Aorta (tissue), 5 donors: Measurements from ENCODE around the gene NBL1. TPM values are rescaled to one million over a fixed set of nuclear protein-coding genes. Genes with fewer than 3 reads are reported as not detected.

Experiments used
- ATAC-seq: fragments of 200-7000 bp; cut with Tn5 transposase; one replicate; pipeline ENCODE4 v1.9.1; 2022; ENCODE audit warnings: moderate library complexity; ENCODE audit not compliant: low FRiP score
- DNase-seq, 2 donors: peaks; one replicate each; pipeline ENCODE4 v3.0.0-alpha.2; 2020
- H3K27ac ChIP-seq, 2 donors: one replicate each; pipeline ENCODE4 v1.5.1; 2013; ENCODE audit warnings: low read length in 2 of 2, mild to moderate bottlenecking in 2 of 2, moderate library complexity in 2 of 2, control low read depth in 1 of 2, inconsistent platforms in 1 of 2, low read depth in 1 of 2
- H3K27me3 ChIP-seq, 2 donors: one replicate each; pipeline ENCODE4 v1.6.1; 2013; ENCODE audit warnings: control low read depth in 1 of 2, low read length in 1 of 2, mild to moderate bottlenecking in 1 of 2, moderate library complexity in 1 of 2; ENCODE audit not compliant: insufficient read depth in 2 of 2, control insufficient read depth in 1 of 2
- H3K36me3 ChIP-seq, 2 donors: one replicate each; pipeline ENCODE4 v1.6.1; 2013; ENCODE audit warnings: control low read depth in 1 of 2, low read length in 1 of 2, mild to moderate bottlenecking in 1 of 2; ENCODE audit not compliant: insufficient read depth in 2 of 2, control insufficient read depth in 1 of 2
- H3K4me1 ChIP-seq, 2 donors: one replicate each; pipeline ENCODE4 v1.6.1; 2013; ENCODE audit warnings: low read length in 2 of 2, control low read depth in 1 of 2, mild to moderate bottlenecking in 1 of 2, moderate library complexity in 1 of 2; ENCODE audit not compliant: insufficient read depth in 2 of 2, control insufficient read depth in 1 of 2
- H3K4me3 ChIP-seq, 2 donors: one replicate each; pipeline ENCODE4 v1.5.1; 2013; ENCODE audit warnings: low read length in 2 of 2, control low read depth in 1 of 2, mild to moderate bottlenecking in 1 of 2
- H3K9me3 ChIP-seq: one replicate; pipeline ENCODE4 v1.6.1; 2013; ENCODE audit warnings: mild to moderate bottlenecking, low read length; ENCODE audit not compliant: control insufficient read depth
- WGBS, 2 donors: extraction: QIAGEN DNeasy Blood & Tissue Kit; methylation state at CpG; one replicate each; pipeline ENCODE4 v1.1.7; 2013; 5-methylcytosine and 5-hydroxymethylcytosine counted together
- intact Hi-C, 2 donors: fragments of 100-400 bp; cut with DNase I; formaldehyde crosslinking; loops; one replicate each; pipeline versions ENCODE4 v1.14.2 to v1.15.0; 2022
- polyA plus RNA-seq, 2 donors: library from polyadenylated mRNA; stranded (reverse); fragments of 200-250 nt; gene quantifications; one replicate each; pipeline ENCODE4 v1.2.3, GENCODE V29; 2013
- total RNA-seq, 2 donors: library from RNA; stranded (reverse); fragmentation: NEBNext Ultra II Directional; extraction: Animal tissue kit (Norgen Biotek cat#: 25700); gene quantifications; one replicate each; pipeline ENCODE4 v1.2.1, GENCODE V29; 2021
- donor health status: healthy with polysubstance abuse.
- donor health status: Bipolar disorder and iron deficiency.
- donor health status: DM: no; HTN: no; CAD: no.
- donor health status: DM: no; HTN: no; CAD: no.
- donor health status: DM: yes; HTN: yes; CAD: no.

Gene NBL1
- total and polyA plus RNA-seq, 4 donors, result 133 to 188 (median 150) TPM

DNA sequence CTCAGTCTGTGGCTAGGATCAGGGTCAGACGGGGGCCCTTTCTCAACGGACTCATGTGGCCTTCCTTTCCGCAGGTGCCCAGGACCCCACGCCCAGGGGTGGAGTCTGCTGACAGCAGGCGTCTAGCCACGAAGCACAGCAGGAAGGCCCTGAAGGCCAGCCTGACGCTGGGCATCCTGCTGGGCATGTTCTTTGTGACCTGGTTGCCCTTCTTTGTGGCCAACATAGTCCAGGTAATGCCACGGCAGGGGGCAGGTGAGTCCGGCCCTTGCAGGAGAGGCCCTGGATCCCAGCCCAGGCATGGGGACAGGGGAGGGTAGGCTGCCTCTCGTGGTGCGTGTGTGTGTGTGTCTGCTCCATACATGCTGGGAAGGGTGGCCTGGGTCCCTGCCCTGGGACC, 34.4 kb downstream of the NBL1 start:
- Histone ChIP-seq H3K36me3 (peaks cover 0 to 3% of the 10 kb centered on the region in 2 donors), H3K27me3 (no peaks in the 10 kb centered on the region), H3K4me3 (no peak overlapping the region), H3K9me3 (no peaks in the 10 kb centered on the region), H3K27ac (no peak overlapping the region), H3K4me1 (no peaks in the 10 kb centered on the region)
- intact Hi-C loops, result no loop called here
- WGBS, 2 donors, result 71 to 77% methylated on average over 11 of the region's 11 CpGs
- ATAC-seq (no peak), DNase-seq (no peak)

DNA sequence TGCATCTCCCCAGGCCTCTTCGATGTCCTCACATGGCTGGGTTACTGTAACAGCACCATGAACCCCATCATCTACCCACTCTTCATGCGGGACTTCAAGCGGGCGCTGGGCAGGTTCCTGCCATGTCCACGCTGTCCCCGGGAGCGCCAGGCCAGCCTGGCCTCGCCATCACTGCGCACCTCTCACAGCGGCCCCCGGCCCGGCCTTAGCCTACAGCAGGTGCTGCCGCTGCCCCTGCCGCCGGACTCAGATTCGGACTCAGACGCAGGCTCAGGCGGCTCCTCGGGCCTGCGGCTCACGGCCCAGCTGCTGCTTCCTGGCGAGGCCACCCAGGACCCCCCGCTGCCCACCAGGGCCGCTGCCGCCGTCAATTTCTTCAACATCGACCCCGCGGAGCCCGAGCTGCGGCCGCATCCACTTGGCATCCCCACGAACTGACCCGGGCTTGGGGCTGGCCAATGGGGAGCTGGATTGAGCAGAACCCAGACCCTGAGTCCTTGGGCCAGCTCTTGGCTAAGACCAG, 34.9 kb downstream of the NBL1 start:
- H3K27me3 ChIP-seq, result no peaks in the 10 kb centered on the region
- no peak overlapping the region for H3K27ac ChIP-seq
- H3K36me3 ChIP-seq, result peaks cover 0 to 3% of the 10 kb centered on the region in 2 donors
- H3K4me3 ChIP-seq, result no peak overlapping the region
- ATAC-seq (no peak), DNase-seq (no peak)
- no peaks in the 10 kb centered on the region for H3K4me1 ChIP-seq
- 86 to 90% methylated on average over 34 of the region's 34 CpGs for WGBS, 2 donors
- intact Hi-C loops, result no loop called here
- H3K9me3 ChIP-seq, result no peaks in the 10 kb centered on the region

GRCh38 chr1:19679691-19680090, 35.6 kb downstream of the NBL1 start:
- H3K4me3 ChIP-seq, result no peak overlapping the region
- no peak for ATAC-seq
- H3K9me3 ChIP-seq, result no peaks in the 10 kb centered on the region
- H3K36me3 ChIP-seq, result peaks cover 0 to 3% of the 10 kb centered on the region in 2 donors
- no peaks in the 10 kb centered on the region for H3K27me3 ChIP-seq
- H3K4me1 ChIP-seq, result no peaks in the 10 kb centered on the region
- intact Hi-C loops, result no loop called here
- no peak overlapping the region for H3K27ac ChIP-seq
- WGBS, 2 donors, result 75 to 78% methylated on average over 4 of the region's 4 CpGs
- DNase-seq, result no peak

DNA sequence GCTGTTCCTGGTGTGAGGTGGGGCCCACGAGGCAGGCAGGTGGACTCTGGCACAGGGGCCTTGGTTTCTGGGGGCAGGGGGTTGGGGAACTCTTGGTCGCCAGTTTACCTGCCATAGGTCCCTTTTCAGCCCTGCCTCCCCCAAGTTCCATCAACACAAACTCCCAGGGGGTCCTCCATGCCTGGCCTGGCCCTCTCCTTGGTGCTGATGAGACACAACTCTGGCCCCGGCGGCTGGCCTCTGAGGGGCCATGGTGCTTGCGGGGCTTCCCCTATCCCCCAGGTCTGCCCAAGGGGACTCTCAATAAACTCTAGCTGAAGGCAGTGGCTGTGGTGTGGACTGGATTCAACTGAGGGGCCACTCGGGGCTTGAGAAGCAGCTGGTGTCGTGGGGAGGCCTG, 36.5 kb downstream of the NBL1 start:
- ATAC-seq, result no peak
- intact Hi-C loops, result no loop called here

GRCh38 chr1:19682257-19682656, 38.1 kb downstream of the NBL1 start:
- Histone ChIP-seq H3K27ac (no peak overlapping the region), H3K4me3 (no peak overlapping the region), H3K4me1 (no peaks in the 10 kb centered on the region), H3K36me3 (peaks cover 0 to 3% of the 10 kb centered on the region in 2 donors), H3K9me3 (no peaks in the 10 kb centered on the region), H3K27me3 (no peaks in the 10 kb centered on the region)
- intact Hi-C loops, result no loop called here
- WGBS, 2 donors, result 88 to 89% methylated on average over 3 of the region's 3 CpGs
- ATAC-seq (no peak), DNase-seq (no peak)

More for the DNA sequence above, 36.5 kb downstream of the NBL1 start:
- WGBS, 2 donors, result 68 to 73% methylated on average over 7 of the region's 7 CpGs
- Histone ChIP-seq H3K4me3 (no peak overlapping the region), H3K27me3 (no peaks in the 10 kb centered on the region), H3K4me1 (no peaks in the 10 kb centered on the region), H3K9me3 (no peaks in the 10 kb centered on the region), H3K36me3 (peaks cover 0 to 3% of the 10 kb centered on the region in 2 donors), H3K27ac (no peak overlapping the region)
- DNase-seq, result no peak

GRCh38 chr1:19682901-19683300, 38.8 kb downstream of the NBL1 start:
- DNase-seq, result no peak
- WGBS, 2 donors, result 74 to 75% methylated on average over 7 of the region's 7 CpGs
- H3K27ac ChIP-seq, result no peak overlapping the region
- no peak overlapping the region for H3K4me3 ChIP-seq
- H3K4me1 ChIP-seq, result no peaks in the 10 kb centered on the region
- no peak for ATAC-seq
- peaks cover 0 to 3% of the 10 kb centered on the region in 2 donors for H3K36me3 ChIP-seq
- intact Hi-C loops, result no loop called here
- H3K27me3 ChIP-seq, result no peaks in the 10 kb centered on the region
- H3K9me3 ChIP-seq, result no peaks in the 10 kb centered on the region

DNA sequence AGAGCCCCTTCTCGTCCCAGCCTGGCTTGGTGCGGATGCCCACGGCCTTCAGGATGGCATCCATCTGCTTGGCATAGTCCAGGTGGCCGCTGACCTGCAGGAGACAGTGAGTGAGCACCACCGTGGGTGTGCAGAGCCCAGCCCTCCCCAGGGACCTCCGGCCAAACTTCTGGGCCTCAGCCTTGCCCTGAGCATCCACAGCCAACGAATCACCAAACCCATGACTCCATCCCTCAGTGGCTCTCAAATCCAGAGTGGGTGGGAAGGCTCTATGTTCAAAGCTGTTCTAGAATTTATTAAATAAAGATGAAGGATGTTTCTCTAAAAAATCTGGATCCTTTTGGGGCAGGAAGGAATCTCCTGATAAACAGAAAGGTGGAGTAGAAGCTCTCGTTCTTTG, 39.2 kb downstream of the NBL1 start:
- ATAC-seq, result no peak
- no peaks in the 10 kb centered on the region for H3K9me3 ChIP-seq
- WGBS, 2 donors, result 86 to 90% methylated on average over 8 of the region's 8 CpGs
- H3K27ac ChIP-seq, result no peak overlapping the region
- H3K4me1 ChIP-seq, result no peaks in the 10 kb centered on the region
- H3K27me3 ChIP-seq, result no peaks in the 10 kb centered on the region
- intact Hi-C loops, result no loop called here
- H3K36me3 ChIP-seq, result peaks cover 0 to 3% of the 10 kb centered on the region in 2 donors
- no peak overlapping the region for H3K4me3 ChIP-seq
- no peak for DNase-seq

DNA sequence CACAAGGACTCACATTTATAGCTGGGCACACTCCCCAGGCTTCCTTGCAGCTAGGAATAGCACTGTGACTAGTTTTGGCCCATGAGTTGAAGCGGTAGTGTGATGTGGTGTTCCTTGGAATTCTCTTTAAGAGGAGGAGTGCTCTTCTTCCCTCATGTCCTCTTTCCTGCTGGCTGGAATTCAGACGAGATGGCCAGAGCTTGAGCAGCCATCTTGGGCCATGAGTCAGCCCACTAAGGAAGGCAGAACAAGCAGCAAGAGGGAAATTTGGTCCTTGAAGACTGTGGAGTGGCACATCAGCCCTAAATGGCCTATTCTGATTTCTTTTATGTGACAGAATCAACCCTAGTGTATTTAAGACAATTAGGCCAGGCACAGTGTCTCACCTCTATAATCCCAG, 40.6 kb downstream of the NBL1 start:
- no peak for ATAC-seq
- WGBS, 2 donors, result 83 to 85% methylated on average over 2 of the region's 2 CpGs
- Histone ChIP-seq H3K4me1 (no peaks in the 10 kb centered on the region), H3K4me3 (no peak overlapping the region), H3K27ac (no peak overlapping the region), H3K9me3 (no peaks in the 10 kb centered on the region), H3K27me3 (no peaks in the 10 kb centered on the region), H3K36me3 (peaks cover 0 to 4% of the 10 kb centered on the region in 2 donors)
- intact Hi-C loops, result no loop called here
- no peak for DNase-seq

DNA sequence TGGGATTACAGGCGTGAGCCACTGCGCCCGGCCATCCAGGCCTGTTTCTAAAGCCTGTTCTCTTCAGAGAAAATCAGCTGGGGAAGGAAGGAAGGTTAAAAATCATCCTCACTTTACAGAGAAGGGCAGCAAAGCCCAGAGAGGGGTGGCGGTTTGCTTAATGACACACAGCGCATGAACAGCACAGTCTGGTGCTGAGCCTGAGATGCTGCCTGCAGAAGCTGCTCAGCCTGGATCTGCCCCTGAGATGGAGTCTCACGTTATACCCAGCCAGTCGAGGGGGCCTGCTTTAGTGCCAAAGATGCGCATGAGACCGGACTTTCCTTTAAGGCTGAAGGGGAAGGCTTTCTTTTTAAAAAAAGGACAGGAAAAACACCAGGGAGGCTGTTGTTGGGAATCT, 41.9 kb downstream of the NBL1 start:
- H3K4me3 ChIP-seq, result no peak overlapping the region
- DNase-seq (no peak), ATAC-seq (no peak)
- intact Hi-C loops, result no loop called here
- peaks cover 0 to 4% of the 10 kb centered on the region in 2 donors for H3K36me3 ChIP-seq
- no peaks in the 10 kb centered on the region for H3K9me3 ChIP-seq
- no peaks in the 10 kb centered on the region for H3K27me3 ChIP-seq
- WGBS, 2 donors, result 82 to 83% methylated on average over 9 of the region's 9 CpGs
- H3K27ac ChIP-seq, result no peak overlapping the region
- no peaks in the 10 kb centered on the region for H3K4me1 ChIP-seq
